ENCODE measurements around the gene FRMD5. TPM values are rescaled to one million over a fixed set of nuclear protein-coding genes. Genes with fewer than 3 reads are reported as not detected.

FRMD5 gene
- total RNA-seq, 1 experiment from 2014 or later, result 17.4 TPM

GRCh38 chr15:43913941-43914340, 281.1 kb downstream of the FRMD5 start:
- no peaks in the 10 kb centered on the region for H3K9me3 Mint-ChIP-seq (ENCODE audit: unreplicated experiment)
- no peaks in the 10 kb centered on the region for H3K9me3 ChIP-seq
- no peaks in the 10 kb centered on the region for H3K27me3 ChIP-seq (replicated peaks; ENCODE audit: control insufficient read depth, insufficient read depth, low read length)
- H3K27me3 Mint-ChIP-seq (ENCODE audit: insufficient read depth, unreplicated experiment), result no peaks in the 10 kb centered on the region
- intact Hi-C loops (cut with micrococcal nuclease; ENCODE audit: unreplicated experiment), result no loop called here
- no peak for DNase-seq
- H3K4me1 ChIP-seq, result peaks cover 9% of the 10 kb centered on the region; the same call in 1 of the 2 replicates
- no peak overlapping the region for H3K4me3 ChIP-seq (ENCODE audit: low read depth, low read length)
- H3K27ac Mint-ChIP-seq (ENCODE audit: unreplicated experiment), result peak overlapping the region; percentile 2
- CTCF ChIA-PET, result no interaction called here
- TF ChIP-seq CTCF (IDR thresholded peaks at IDR 0.05; ENCODE audit: insufficient read depth in 1 of 2, low read depth in 1 of 2, low read length in 1 of 2, severe bottlenecking in 1 of 2, unreplicated experiment in 1 of 2), result no peak
- POLR2A ChIA-PET, result no interaction called here
- BruUV-seq (replicated peaks), result no TSS peak
- no peak overlapping the region for H3K4me3 Mint-ChIP-seq (ENCODE audit: unreplicated experiment)
- H3K4me1 Mint-ChIP-seq (ENCODE audit: low read depth, unreplicated experiment), result peaks cover 18% of the 10 kb centered on the region
- H3K36me3 ChIP-seq (ENCODE audit: control insufficient read depth, insufficient read depth, low read length), result no peaks in the 10 kb centered on the region
- peaks cover 14% of the 10 kb centered on the region for H3K36me3 Mint-ChIP-seq (ENCODE audit: insufficient read depth, unreplicated experiment)

GRCh38 chr15:43913026-43913780, 281.9 kb downstream of the FRMD5 start:
- POLR2A ChIA-PET, result no interaction called here
- peaks cover 14% of the 10 kb centered on the region for H3K36me3 Mint-ChIP-seq (ENCODE audit: insufficient read depth, unreplicated experiment)
- intact Hi-C loops (cut with micrococcal nuclease; ENCODE audit: unreplicated experiment), result no loop called here
- H3K4me1 Mint-ChIP-seq (ENCODE audit: low read depth, unreplicated experiment), result peaks cover 18% of the 10 kb centered on the region
- H3K9me3 Mint-ChIP-seq (ENCODE audit: unreplicated experiment), result no peaks in the 10 kb centered on the region
- no peak for TF ChIP-seq CTCF (IDR thresholded peaks at IDR 0.05; ENCODE audit: insufficient read depth in 1 of 2, low read depth in 1 of 2, low read length in 1 of 2, severe bottlenecking in 1 of 2, unreplicated experiment in 1 of 2)
- Histone ChIP-seq H3K36me3 (ENCODE audit: control insufficient read depth, insufficient read depth, low read length) (no peaks in the 10 kb centered on the region), H3K27me3 (replicated peaks; ENCODE audit: control insufficient read depth, insufficient read depth, low read length) (no peaks in the 10 kb centered on the region), H3K9me3 (no peaks in the 10 kb centered on the region), H3K4me3 (ENCODE audit: low read depth, low read length) (no peak overlapping the region), H3K4me1 (peaks cover 9% of the 10 kb centered on the region; the same call in 1 of the 2 replicates)
- DNase-seq, result peak; percentile 16 to 38
- no peak overlapping the region for H3K27ac Mint-ChIP-seq (ENCODE audit: unreplicated experiment)
- no peak overlapping the region for H3K4me3 Mint-ChIP-seq (ENCODE audit: unreplicated experiment)
- CTCF ChIA-PET, result interaction anchor here (0.5 to 0.6 kb wide), 2 partner anchors 44 to 703 kb away, joined by 3 to 7 read pairs; no protein-coding TSS in a partner anchor
- BruUV-seq (replicated peaks), result no TSS peak
- H3K27me3 Mint-ChIP-seq (ENCODE audit: insufficient read depth, unreplicated experiment), result no peaks in the 10 kb centered on the region

GRCh38 chr15:43912208-43912607, 282.9 kb downstream of the FRMD5 start:
- POLR2A ChIA-PET, result no interaction called here
- no peaks in the 10 kb centered on the region for H3K27me3 ChIP-seq (replicated peaks; ENCODE audit: control insufficient read depth, insufficient read depth, low read length)
- no peak for DNase-seq
- Mint-ChIP-seq H3K9me3 (ENCODE audit: unreplicated experiment) (no peaks in the 10 kb centered on the region), H3K36me3 (ENCODE audit: insufficient read depth, unreplicated experiment) (peaks cover 14% of the 10 kb centered on the region), H3K4me3 (ENCODE audit: unreplicated experiment) (no peak overlapping the region), H3K27ac (ENCODE audit: unreplicated experiment) (no peak overlapping the region), H3K4me1 (ENCODE audit: low read depth, unreplicated experiment) (peaks cover 18% of the 10 kb centered on the region), H3K27me3 (ENCODE audit: insufficient read depth, unreplicated experiment) (no peaks in the 10 kb centered on the region)
- peaks cover 9% of the 10 kb centered on the region; the same call in 1 of the 2 replicates for H3K4me1 ChIP-seq
- H3K36me3 ChIP-seq (ENCODE audit: control insufficient read depth, insufficient read depth, low read length), result no peaks in the 10 kb centered on the region
- no TSS peak for BruUV-seq (replicated peaks)
- no peak for TF ChIP-seq CTCF (IDR thresholded peaks at IDR 0.05; ENCODE audit: insufficient read depth in 1 of 2, low read depth in 1 of 2, low read length in 1 of 2, severe bottlenecking in 1 of 2, unreplicated experiment in 1 of 2)
- CTCF ChIA-PET, result no interaction called here
- H3K9me3 ChIP-seq, result no peaks in the 10 kb centered on the region
- intact Hi-C loops (cut with micrococcal nuclease; ENCODE audit: unreplicated experiment), result no loop called here
- H3K4me3 ChIP-seq (ENCODE audit: low read depth, low read length), result no peak overlapping the region
